A549 treated with Mapracorat at 1 μM for 4 hours (cell line): ENCODE results near the gene NCAM1. TPM values are rescaled to one million over a fixed set of nuclear protein-coding genes. Genes with fewer than 3 reads are reported as not detected.

Experiments
- total RNA-seq: library from RNA; stranded (reverse); fragments of 200-300 nt; extraction: Qiagen RNA extraction; gene quantifications from 5 replicates; pipeline ENCODE4 v1.2.3, GENCODE V29; 2022

NCAM1 gene
- total RNA-seq = 0.33 TPM in 1 of 5 replicates, not detected in the others

DNA sequence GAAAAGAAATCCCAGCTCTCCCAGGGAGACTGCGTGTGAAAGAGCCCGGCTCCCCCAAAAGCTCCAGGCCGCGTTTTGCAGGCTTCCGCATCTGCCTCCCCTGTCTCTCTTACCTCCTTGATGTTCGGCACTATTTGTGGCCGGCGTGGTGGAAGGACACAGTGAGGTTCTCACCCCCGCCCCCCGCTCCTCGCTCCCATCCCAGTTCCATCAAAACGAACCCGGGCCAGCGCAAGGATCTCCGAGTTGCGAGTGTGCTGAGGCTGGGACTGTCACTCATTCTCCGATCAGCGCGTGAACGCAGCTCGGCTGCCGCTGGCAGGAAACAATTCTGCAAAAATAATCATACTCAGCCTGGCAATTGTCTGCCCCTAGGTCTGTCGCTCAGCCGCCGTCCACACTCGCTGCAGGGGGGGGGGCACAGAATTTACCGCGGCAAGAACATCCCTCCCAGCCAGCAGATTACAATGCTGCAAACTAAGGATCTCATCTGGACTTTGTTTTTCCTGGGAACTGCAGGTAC is at the start of gene NCAM1:
Gene NCAM1 (plus strand): TSS at position 275 of the 523 bp plus-strand sequence.

DNA sequence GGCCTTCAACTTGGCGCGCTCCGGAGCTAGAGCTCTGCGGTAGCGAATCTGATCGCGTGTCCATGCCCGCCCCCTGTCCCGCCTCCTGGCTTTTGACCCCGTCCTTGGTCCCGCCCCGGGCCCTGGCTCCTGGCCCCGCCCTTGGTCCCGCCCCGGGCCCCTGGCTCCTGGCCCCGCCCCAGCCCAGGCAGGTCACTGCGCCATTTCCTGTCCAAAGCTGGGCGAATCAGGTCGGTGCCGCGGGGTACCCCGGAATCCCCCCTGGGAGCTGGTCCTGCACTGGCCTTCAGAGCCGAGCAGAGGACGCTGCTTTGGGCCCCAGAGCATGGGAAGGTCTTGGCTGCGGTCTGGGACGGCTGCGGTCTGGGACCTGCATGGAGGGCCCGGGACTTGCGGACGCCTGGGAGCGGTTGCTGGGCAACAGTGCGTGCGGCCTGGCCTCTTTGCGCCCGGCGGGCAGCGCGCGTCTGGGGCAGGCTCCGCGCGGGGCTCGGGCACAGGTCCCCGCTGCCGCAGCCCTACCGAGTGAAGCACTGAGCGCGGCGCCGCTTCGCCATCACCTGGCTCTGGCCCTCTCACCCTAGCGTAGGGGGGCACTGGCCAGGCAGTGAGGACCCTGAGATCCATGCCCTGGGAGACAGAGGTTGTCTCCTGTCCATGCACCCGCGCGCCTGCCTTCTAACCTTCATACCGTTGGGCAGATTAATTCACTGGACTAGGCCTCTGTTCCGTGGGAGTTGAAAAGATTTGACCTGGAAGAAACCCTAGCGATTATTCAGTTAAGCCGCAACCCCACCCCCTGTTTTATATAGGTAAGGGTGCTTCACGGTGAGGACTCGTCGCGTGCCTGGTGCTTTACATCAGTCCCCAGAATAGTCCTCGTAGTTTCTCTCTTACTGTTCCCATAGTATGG is 353.4 kb downstream of the NCAM1 start, which contains the start of gene TTC12:
Gene TTC12 (plus strand): TSS at position 195 of the 913 bp plus-strand sequence. CDS start 1,675 bp downstream, outside the sequence.

